Mammary epithelial cell (primary cell): ENCODE data around the gene BTBD9.

Experiments used
- CTCF ChIP-seq, 2 donors: IDR thresholded peaks in 1 of 2; conservative IDR thresholded peaks in 1 of 2; 2 replicates each; pipeline ENCODE4 v1.5.1; 2011 to 2012; ENCODE audit warnings: inconsistent platforms in 2 of 2, low read length in 2 of 2, mild to moderate bottlenecking in 2 of 2, control low read depth in 1 of 2, low read depth in 1 of 2; ENCODE audit not compliant: insufficient read depth in 1 of 2; ENCODE audit errors: extremely low read depth in 1 of 2
- EZH2 ChIP-seq: IDR thresholded peaks from 2 replicates; pipeline ENCODE4 v1.6.1; 2012; ENCODE audit warnings: low read length, inconsistent platforms, borderline replicate concordance

GRCh38 chr6:38679668-38680067, 39.9 kb upstream of the BTBD9 start:
- TF ChIP-seq CTCF (conservative IDR thresholded peaks at IDR 0.05 in 1 of 2, IDR thresholded peaks at IDR 0.05 in 1 of 2; ENCODE audit: extremely low read depth in 1 of 2, insufficient read depth in 1 of 2, low read depth in 1 of 2, low read length in 2 of 2): no peak
- TF ChIP-seq EZH2: no peak
